Activated T-helper 1 cell treated with anti-CD3 and anti-CD28 coated beads, Interleukin-12 subunit alpha, Interleukin-12 subunit beta, Interleukin-2, Interleukin-4 antibody, amounts not matched to agents 30 ng/mL and 10 ng/mL and 1 ng/mL, durations not matched to agents 14 hours and 24 hours and 36 hours (primary cell): Measurements from ENCODE around the gene PRSS12. TPM values are rescaled to one million over a fixed set of nuclear protein-coding genes. Genes with fewer than 3 reads are reported as not detected.
"Not testable (repeated sequence)": the region's sequence is repeated elsewhere in the genome, so short reads cannot be mapped to it uniquely, and the experiment has no call there.

Experiments used
- DNase-seq: peaks from one replicate; pipeline ENCODE4 v3.0.0; 2021; ENCODE audit warnings: low spot score
- H3K27ac Mint-ChIP-seq: one replicate; pipeline ENCODE4 v1.8.0; 2021; ENCODE audit warnings: mild to moderate bottlenecking, mixed read lengths
- H3K27me3 Mint-ChIP-seq: one replicate; pipeline ENCODE4 v1.8.0; 2022; ENCODE audit warnings: mild to moderate bottlenecking, moderate library complexity, mixed read lengths; ENCODE audit not compliant: insufficient read depth
- H3K36me3 Mint-ChIP-seq: one replicate; pipeline ENCODE4 v1.8.0; 2021; ENCODE audit warnings: low read depth, mixed read lengths
- H3K4me1 Mint-ChIP-seq: one replicate; pipeline ENCODE4 v1.8.0; 2021; ENCODE audit warnings: low read depth, mixed read lengths
- H3K4me3 Mint-ChIP-seq: one replicate; pipeline ENCODE4 v1.8.0; 2021; ENCODE audit warnings: mild to moderate bottlenecking, moderate library complexity, mixed read lengths
- H3K9me3 Mint-ChIP-seq: one replicate; pipeline ENCODE4 v1.8.0; 2021; ENCODE audit warnings: mixed read lengths
- intact Hi-C: fragments of 100-400 bp; cut with micrococcal nuclease; formaldehyde crosslinking; loops from one replicate; pipeline ENCODE4 v1.15.1; 2024
- total RNA-seq: library from RNA; stranded (reverse); gene quantifications from 2 replicates; pipeline ENCODE4 v1.2.3, GENCODE V29; 2022

Gene PRSS12
- total RNA-seq, 1 donor from 2014 or later = not detected

DNA sequence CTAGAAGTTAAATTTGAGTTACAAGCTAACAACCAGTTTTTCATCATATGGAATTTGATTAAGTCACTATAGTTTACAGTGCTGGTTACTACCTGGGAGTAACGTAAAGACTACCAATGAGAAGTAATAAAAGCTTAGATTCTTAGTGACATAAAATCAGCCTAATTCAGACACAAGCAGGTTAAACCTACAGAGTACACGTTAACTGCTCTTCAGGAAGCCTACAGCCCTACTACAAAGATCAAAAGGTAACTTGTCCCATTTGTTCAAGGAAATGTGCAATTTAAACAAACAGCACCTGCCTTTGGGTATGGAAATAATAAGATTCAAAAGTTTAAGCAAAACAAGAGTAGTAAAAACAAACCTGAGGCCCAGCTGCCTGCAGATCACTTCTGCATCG is 21.5 kb downstream of the PRSS12 start:
- no peak overlapping the region for H3K4me3 Mint-ChIP-seq
- no peaks in the 10 kb centered on the region for H3K36me3 Mint-ChIP-seq
- intact Hi-C loops = no loop called here
- no peak overlapping the region for H3K27ac Mint-ChIP-seq
- no peaks in the 10 kb centered on the region for H3K9me3 Mint-ChIP-seq
- H3K27me3 Mint-ChIP-seq = peaks cover 9% of the 10 kb centered on the region
- no peaks in the 10 kb centered on the region for H3K4me1 Mint-ChIP-seq
- no peak for DNase-seq

DNA sequence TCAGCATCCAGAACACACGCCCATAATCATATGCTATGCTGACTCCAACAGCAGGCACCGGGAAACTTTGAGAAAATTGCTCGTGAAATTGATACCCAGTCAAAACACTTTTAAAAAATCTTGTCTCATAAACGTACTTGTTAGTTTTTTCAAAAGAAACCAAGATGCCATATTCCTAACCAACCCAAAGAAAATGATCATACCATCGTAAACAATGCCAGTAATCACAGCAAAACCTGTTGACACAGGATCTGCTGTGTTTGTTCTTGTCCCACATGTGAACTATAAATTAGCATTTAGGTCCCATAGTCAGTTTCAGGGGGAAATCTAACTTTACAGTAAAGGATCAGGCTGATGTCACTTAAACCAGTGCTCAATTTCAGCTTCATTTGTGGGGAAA is 23.0 kb downstream of the PRSS12 start:
- intact Hi-C loops = no loop called here
- Mint-ChIP-seq H3K4me1 (no peaks in the 10 kb centered on the region), H3K4me3 (no peak overlapping the region), H3K27me3 (peaks cover 11% of the 10 kb centered on the region), H3K36me3 (no peaks in the 10 kb centered on the region), H3K27ac (no peak overlapping the region), H3K9me3 (no peaks in the 10 kb centered on the region)
- no peak for DNase-seq

DNA sequence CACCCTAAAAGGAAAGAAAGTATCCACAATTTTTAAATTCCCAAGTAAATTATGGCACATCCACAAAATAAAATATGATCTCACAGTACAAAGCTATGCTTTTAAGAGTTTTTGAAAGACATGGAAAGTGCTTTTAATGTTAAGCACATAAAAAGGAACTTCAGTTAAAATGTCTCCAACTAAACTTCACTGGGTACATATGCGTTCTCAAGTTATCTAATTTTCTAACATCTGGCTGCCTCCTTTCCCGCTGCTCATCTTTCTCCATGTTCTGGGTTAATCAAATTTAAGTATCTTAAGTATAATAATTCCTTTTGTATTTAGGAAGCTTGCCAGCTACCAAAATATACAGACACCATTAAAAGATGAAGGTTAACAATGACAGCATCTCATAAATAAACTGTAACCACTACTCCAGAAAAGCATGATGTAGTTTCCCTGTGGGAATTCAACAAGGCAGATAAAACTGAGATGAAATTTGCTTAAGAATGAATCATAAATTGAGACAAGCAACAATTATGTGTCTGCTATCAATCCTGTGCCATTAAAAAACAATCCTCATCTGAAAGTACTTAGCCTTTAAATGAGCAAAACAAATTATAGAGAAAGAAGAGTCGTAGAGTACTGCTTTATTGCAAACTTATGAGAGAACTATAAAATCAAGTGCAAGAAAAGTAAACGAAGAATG is 25.1 kb downstream of the PRSS12 start:
- intact Hi-C loops = no loop called here
- Mint-ChIP-seq H3K9me3 (no peaks in the 10 kb centered on the region), H3K27me3 (peaks cover 14% of the 10 kb centered on the region), H3K36me3 (no peaks in the 10 kb centered on the region), H3K4me3 (no peak overlapping the region), H3K27ac (no peak overlapping the region), H3K4me1 (no peaks in the 10 kb centered on the region)
- DNase-seq = no peak

DNA sequence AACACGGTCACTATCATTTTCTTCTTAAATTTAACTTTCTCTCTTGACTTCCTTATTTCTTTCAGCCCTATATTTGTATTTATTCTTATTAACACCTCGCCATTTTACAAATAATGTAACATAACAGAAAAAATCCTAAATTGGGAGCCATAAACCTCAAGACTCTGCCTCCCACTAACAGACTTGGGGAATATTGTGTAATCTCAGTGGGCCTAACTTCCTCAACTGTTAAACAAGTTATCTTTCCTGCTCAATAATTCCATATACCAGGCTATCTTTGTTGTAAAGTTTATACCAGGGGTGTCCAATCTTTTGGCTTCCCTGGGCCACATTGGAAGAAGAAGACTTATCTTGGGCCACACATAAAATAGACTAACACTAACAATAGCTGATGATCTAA is 26.2 kb downstream of the PRSS12 start:
- no peak for DNase-seq
- Mint-ChIP-seq H3K4me1 (no peaks in the 10 kb centered on the region), H3K9me3 (no peaks in the 10 kb centered on the region), H3K4me3 (no peak overlapping the region), H3K36me3 (no peaks in the 10 kb centered on the region), H3K27me3 (peaks cover 14% of the 10 kb centered on the region), H3K27ac (no peak overlapping the region)
- intact Hi-C loops = no loop called here

DNA sequence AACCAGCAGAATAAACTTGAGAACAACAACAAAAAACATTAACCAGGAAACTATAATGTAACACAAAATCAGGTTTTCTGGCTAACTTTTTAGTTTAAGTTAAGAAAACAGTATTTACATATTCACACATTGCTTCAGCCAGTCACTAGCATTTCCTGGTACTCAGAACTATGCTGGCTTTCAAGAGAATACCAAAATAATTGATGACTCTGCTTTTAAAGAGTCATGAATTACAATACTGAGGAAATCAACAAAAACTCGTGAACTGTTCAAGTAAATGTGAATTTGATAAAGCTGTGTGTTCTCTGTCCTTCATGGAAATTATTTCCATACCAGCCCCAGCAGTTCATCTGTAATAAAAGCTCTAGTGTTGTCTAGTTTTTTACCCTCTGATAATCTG is 27.4 kb downstream of the PRSS12 start:
- Mint-ChIP-seq H3K27me3 (peaks cover 14% of the 10 kb centered on the region), H3K27ac (no peak overlapping the region), H3K9me3 (no peaks in the 10 kb centered on the region), H3K4me3 (no peak overlapping the region), H3K36me3 (no peaks in the 10 kb centered on the region), H3K4me1 (no peaks in the 10 kb centered on the region)
- intact Hi-C loops = no loop called here
- no peak for DNase-seq

- no peaks in the 10 kb centered on the region for H3K9me3 Mint-ChIP-seq
- H3K4me1 Mint-ChIP-seq = no peaks in the 10 kb centered on the region
- no peaks in the 10 kb centered on the region for H3K36me3 Mint-ChIP-seq
- no peak overlapping the region for H3K27ac Mint-ChIP-seq
- no peak overlapping the region for H3K4me3 Mint-ChIP-seq
- peaks cover 14% of the 10 kb centered on the region for H3K27me3 Mint-ChIP-seq
- DNase-seq = no peak
- intact Hi-C loops = no loop called here
These were observed 29.8 kb downstream of the PRSS12 start for GRCh38 chr4:118322831-118323502.

DNA sequence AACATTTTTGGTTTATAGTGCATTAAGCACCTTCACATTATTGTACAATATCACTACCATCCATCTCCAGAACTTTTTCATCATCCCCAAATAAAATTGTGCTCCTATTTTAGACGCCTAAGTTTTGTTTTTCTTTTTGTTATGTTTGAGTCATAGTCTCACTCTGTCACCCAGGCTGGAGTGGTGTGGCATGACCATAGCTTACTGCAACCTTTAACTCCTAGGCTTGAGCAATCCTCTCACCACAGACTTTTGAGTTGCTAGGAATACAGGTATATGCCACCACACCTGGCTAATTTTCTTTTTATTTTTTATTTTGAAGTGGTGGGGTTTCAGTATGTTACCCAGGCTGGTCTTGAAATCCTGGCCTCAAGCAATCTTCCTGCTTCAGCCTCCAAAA is 33.9 kb downstream of the PRSS12 start:
- Mint-ChIP-seq H3K36me3 (no peaks in the 10 kb centered on the region), H3K9me3 (no peaks in the 10 kb centered on the region), H3K27me3 (peaks cover 5% of the 10 kb centered on the region), H3K4me1 (no peaks in the 10 kb centered on the region), H3K27ac (no peak overlapping the region), H3K4me3 (no peak overlapping the region)
- intact Hi-C loops = no loop called here
- no peak for DNase-seq

GRCh38 chr4:118317691-118318090 is 35.1 kb downstream of the PRSS12 start:
- no peaks in the 10 kb centered on the region for H3K4me1 Mint-ChIP-seq
- no peak for DNase-seq
- H3K9me3 Mint-ChIP-seq = no peaks in the 10 kb centered on the region
- H3K27ac Mint-ChIP-seq = no peak overlapping the region
- H3K27me3 Mint-ChIP-seq = peaks cover 5% of the 10 kb centered on the region
- intact Hi-C loops = no loop called here
- no peaks in the 10 kb centered on the region for H3K36me3 Mint-ChIP-seq
- H3K4me3 Mint-ChIP-seq = no peak overlapping the region

- peaks cover 13% of the 10 kb centered on the region for H3K27me3 Mint-ChIP-seq
- H3K36me3 Mint-ChIP-seq = no peaks in the 10 kb centered on the region
- intact Hi-C loops = no loop called here
- no peaks in the 10 kb centered on the region for H3K9me3 Mint-ChIP-seq
- DNase-seq = no peak
- no peaks in the 10 kb centered on the region for H3K4me1 Mint-ChIP-seq
- no peak overlapping the region for H3K4me3 Mint-ChIP-seq
- H3K27ac Mint-ChIP-seq = no peak overlapping the region
These were observed 38.6 kb downstream of the PRSS12 start for GRCh38 chr4:118314221-118314620.

DNA sequence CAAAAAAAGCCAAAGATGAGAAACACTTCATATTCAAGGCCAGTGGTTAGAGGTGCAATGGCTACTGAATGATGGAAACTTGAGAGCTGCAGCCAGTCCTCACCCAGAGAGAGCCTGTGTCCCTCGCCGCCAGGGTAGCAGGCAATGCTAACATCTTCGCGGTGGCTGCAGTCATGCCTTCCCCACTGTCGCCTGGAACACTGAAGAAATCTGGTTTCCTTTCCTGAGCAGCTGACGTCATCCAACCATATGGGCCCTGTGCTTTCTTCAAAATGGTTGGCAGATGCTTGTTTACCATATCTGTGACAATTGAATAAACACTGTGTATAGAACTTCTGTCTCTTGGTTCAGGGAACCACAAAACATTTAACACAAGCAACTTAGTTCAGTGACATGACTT is 39.7 kb downstream of the PRSS12 start:
- Mint-ChIP-seq H3K27me3 (peaks cover 14% of the 10 kb centered on the region), H3K4me1 (no peaks in the 10 kb centered on the region), H3K4me3 (no peak overlapping the region), H3K36me3 (no peaks in the 10 kb centered on the region), H3K9me3 (no peaks in the 10 kb centered on the region), H3K27ac (no peak overlapping the region)
- intact Hi-C loops = no loop called here
- DNase-seq = no peak

DNA sequence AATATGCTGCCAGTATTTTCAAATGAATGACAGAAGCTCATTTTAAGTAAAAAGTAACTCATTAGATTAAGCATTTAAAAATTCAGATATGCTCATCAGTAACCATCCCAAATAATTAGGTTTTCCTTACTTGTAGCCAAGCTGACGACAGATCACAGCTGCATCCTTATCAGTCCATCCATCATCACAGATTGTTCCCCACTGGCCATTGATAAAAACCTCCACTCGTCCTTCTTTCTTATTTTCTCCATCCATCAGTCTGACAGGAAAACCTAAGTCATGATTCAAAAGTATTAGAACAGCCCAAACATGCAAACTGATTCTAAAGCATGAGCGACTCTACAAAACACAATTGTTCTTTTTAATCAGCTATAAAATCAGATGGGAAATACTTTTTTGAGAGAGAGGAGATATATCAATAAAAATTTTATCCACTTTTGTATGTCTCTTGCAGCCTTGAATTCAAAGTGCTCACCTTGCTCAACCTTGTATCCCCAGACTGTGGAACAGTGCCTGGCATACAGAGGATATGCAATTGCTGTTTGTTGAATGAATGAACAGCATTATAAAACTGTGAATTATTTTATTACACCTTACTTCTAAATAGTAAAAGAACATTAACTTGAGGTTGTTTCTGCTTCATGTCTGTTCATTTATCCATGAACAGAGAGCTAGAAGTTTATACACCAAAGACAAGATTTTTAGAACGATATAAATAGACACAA is 44.3 kb downstream of the PRSS12 start:
- Mint-ChIP-seq H3K4me1 (no peaks in the 10 kb centered on the region), H3K27me3 (peaks cover 18% of the 10 kb centered on the region), H3K4me3 (no peak overlapping the region), H3K36me3 (no peaks in the 10 kb centered on the region), H3K9me3 (no peaks in the 10 kb centered on the region), H3K27ac (no peak overlapping the region)
- intact Hi-C loops = no loop called here
- no peak for DNase-seq

- Mint-ChIP-seq H3K27me3 (peaks cover 18% of the 10 kb centered on the region), H3K36me3 (no peaks in the 10 kb centered on the region), H3K9me3 (no peaks in the 10 kb centered on the region), H3K4me1 (no peaks in the 10 kb centered on the region), H3K27ac (no peak overlapping the region), H3K4me3 (no peak overlapping the region)
- DNase-seq = no peak
- intact Hi-C loops = no loop called here
These were observed 45.2 kb downstream of the PRSS12 start for GRCh38 chr4:118307643-118308042.

GRCh38 chr4:118299619-118300018 is 53.2 kb downstream of the PRSS12 start:
- H3K27ac Mint-ChIP-seq, intact Hi-C loops, H3K9me3 Mint-ChIP-seq, H3K4me3 Mint-ChIP-seq, DNase-seq, H3K36me3 Mint-ChIP-seq, H3K4me1 Mint-ChIP-seq: not testable (repeated sequence)
- H3K27me3 Mint-ChIP-seq = peaks cover 14% of the 10 kb centered on the region
